C4-2B (cell line): ENCODE results near the gene YEATS4.

Experiments used
- ZFX ChIP-seq: fragments of 450-650 bp; IDR thresholded peaks from 2 replicates; pipeline ENCODE4 v1.6.1; 2017
- TF ChIP-seq, protein P1 (sequence below): fragments of 450-650 bp; conservative IDR thresholded peaks from 2 replicates; pipeline ENCODE4 v1.5.1; 2017; ENCODE audit warnings: mild to moderate bottlenecking

DNA sequence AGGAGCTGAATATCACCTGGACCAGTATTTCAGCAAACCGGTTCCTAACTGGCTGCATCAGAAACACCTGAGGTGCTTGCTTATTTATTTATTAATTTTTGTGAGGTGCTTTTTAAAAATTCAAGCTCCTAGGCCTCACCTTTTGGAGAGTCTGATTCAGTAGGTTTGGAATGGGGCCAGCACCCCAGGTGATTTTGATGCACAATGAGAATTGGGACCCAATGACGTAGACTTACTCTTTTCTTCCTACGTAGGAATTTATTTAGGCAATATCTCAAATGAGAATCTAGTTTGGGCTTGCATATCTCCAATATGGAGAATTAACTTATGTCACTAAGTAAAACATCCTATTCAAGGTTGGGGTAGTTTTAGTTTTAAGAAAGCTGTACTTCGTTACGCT, 7.3 kb downstream of the YEATS4 start:
- TF ChIP-seq, protein P1, sequence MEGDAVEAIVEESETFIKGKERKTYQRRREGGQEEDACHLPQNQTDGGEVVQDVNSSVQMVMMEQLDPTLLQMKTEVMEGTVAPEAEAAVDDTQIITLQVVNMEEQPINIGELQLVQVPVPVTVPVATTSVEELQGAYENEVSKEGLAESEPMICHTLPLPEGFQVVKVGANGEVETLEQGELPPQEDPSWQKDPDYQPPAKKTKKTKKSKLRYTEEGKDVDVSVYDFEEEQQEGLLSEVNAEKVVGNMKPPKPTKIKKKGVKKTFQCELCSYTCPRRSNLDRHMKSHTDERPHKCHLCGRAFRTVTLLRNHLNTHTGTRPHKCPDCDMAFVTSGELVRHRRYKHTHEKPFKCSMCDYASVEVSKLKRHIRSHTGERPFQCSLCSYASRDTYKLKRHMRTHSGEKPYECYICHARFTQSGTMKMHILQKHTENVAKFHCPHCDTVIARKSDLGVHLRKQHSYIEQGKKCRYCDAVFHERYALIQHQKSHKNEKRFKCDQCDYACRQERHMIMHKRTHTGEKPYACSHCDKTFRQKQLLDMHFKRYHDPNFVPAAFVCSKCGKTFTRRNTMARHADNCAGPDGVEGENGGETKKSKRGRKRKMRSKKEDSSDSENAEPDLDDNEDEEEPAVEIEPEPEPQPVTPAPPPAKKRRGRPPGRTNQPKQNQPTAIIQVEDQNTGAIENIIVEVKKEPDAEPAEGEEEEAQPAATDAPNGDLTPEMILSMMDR = no peak
- TF ChIP-seq ZFX = no peak
